ENCODE results near the gene SCGN.

The SCGN gene

DNA sequence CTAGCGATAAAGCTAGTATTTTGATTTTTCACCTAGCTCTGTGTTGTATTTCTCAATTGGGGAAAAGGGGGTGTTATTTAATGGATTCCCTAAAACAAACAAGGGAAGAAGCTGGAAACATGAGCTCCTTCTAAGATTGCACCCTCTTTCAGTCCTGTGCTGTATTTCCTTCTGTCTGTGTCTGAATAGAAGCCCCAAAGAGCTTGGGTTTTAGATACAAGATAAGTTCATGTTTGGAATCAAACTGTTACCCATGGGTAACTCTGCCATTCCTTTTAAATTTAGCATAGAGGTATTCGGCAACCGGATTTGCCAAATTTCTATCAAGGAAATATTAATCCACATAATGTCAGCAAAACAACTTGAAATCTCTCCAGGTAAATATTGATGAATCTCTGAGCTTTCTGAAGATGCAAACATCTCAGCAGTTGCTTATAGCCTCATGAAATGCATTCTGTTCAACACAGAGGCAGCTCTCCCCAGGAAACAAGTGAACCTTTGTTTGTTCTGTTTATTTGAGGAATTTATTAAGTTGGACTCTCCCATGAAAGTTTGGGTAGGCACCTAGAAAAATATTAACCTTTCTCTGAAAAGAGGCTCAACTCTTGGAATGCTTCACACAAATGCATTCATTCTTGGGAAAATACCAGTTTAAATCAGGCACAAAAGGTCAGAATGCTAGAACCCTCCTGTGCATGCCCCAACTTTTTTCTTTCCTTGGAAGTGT lies 9.9 kb upstream of the SCGN start:
- TF ChIP-seq, protein P1, sequence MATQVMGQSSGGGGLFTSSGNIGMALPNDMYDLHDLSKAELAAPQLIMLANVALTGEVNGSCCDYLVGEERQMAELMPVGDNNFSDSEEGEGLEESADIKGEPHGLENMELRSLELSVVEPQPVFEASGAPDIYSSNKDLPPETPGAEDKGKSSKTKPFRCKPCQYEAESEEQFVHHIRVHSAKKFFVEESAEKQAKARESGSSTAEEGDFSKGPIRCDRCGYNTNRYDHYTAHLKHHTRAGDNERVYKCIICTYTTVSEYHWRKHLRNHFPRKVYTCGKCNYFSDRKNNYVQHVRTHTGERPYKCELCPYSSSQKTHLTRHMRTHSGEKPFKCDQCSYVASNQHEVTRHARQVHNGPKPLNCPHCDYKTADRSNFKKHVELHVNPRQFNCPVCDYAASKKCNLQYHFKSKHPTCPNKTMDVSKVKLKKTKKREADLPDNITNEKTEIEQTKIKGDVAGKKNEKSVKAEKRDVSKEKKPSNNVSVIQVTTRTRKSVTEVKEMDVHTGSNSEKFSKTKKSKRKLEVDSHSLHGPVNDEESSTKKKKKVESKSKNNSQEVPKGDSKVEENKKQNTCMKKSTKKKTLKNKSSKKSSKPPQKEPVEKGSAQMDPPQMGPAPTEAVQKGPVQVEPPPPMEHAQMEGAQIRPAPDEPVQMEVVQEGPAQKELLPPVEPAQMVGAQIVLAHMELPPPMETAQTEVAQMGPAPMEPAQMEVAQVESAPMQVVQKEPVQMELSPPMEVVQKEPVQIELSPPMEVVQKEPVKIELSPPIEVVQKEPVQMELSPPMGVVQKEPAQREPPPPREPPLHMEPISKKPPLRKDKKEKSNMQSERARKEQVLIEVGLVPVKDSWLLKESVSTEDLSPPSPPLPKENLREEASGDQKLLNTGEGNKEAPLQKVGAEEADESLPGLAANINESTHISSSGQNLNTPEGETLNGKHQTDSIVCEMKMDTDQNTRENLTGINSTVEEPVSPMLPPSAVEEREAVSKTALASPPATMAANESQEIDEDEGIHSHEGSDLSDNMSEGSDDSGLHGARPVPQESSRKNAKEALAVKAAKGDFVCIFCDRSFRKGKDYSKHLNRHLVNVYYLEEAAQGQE (IDR thresholded peaks at IDR 0.05; ENCODE audit: insufficient read depth in 1 of 2, low read depth in 2 of 2, low read length in 2 of 2): no peak
- TF ChIP-seq POLR2AphosphoS5 (IDR thresholded peaks at IDR 0.05; ENCODE audit: low read depth, low read length): no peak
- no peak for TF ChIP-seq FOXP2 (optimal IDR thresholded peaks at IDR 0.05; ENCODE audit: borderline replicate concordance, extremely low read depth, extremely low read length, insufficient read depth)
- TF ChIP-seq TAF1 (IDR thresholded peaks at IDR 0.05; ENCODE audit: borderline replicate concordance, insufficient read depth, low read length): no peak
- TF ChIP-seq SIN3A (IDR thresholded peaks at IDR 0.05; ENCODE audit: borderline replicate concordance, insufficient read depth, low read length): no peak

DNA sequence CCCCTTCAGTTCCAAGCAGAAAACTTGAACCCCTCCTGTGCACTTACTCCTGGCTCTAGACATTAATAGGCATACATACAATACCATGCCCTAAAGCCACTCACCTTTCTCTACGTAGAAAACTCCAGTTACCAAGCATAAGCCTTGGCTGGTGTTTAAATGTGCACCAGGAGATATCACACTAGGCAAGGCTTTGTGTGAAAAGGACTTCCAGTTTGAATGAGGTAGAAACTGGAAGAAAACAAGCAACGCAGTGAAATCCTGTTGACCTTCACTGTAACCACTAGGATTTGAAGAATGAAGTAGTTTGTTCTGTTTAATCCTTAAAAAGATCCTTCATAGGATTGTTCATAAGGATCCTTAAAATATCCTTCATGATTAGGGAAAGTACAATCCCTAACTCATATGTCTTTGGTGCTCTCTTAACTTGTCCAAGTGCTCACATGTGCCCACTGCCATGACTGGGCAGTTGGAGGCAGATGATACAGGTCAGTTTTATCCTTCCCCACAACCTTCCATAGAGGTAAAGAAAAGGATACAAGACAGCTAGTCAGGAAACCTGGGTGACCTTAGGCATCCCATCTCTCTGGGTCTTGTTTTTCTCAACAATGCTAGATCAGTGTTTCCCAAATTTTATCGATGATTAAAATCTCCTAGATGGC lies 9.2 kb upstream of the SCGN start:
- no peak for TF ChIP-seq SIN3A (IDR thresholded peaks at IDR 0.05; ENCODE audit: borderline replicate concordance, insufficient read depth, low read length)
- no peak for TF ChIP-seq TAF1 (IDR thresholded peaks at IDR 0.05; ENCODE audit: borderline replicate concordance, insufficient read depth, low read length)
- TF ChIP-seq, protein P1 (IDR thresholded peaks at IDR 0.05; ENCODE audit: insufficient read depth in 1 of 2, low read depth in 2 of 2, low read length in 2 of 2): no peak
- no peak for TF ChIP-seq FOXP2 (optimal IDR thresholded peaks at IDR 0.05; ENCODE audit: borderline replicate concordance, extremely low read depth, extremely low read length, insufficient read depth)
- no peak for TF ChIP-seq POLR2AphosphoS5 (IDR thresholded peaks at IDR 0.05; ENCODE audit: low read depth, low read length)

DNA sequence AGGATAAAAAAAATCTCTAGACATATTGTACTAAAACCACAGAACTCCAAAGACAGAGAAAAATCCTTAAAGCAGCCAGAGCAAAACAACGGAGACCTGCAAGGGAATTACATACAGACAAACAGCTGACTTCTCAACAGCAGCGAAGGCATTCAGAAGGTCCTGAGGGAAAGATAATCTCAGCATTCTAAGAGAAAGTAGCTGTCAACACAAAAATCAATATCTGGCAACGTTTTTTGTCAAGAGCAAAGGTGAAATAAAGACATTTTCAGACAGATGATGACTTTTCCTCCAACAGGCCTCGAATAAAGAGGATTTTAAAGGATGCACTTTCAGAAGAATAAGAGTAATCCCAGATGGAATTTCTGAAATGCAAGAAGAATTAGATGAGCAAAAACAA lies 6.1 kb upstream of the SCGN start:
- TF ChIP-seq, protein P1 (IDR thresholded peaks at IDR 0.05; ENCODE audit: insufficient read depth in 1 of 2, low read depth in 2 of 2, low read length in 2 of 2): no peak
- TF ChIP-seq SIN3A (IDR thresholded peaks at IDR 0.05; ENCODE audit: borderline replicate concordance, insufficient read depth, low read length): no peak
- TF ChIP-seq FOXP2 (optimal IDR thresholded peaks at IDR 0.05; ENCODE audit: borderline replicate concordance, extremely low read depth, extremely low read length, insufficient read depth): no peak
- TF ChIP-seq POLR2AphosphoS5 (IDR thresholded peaks at IDR 0.05; ENCODE audit: low read depth, low read length): no peak
- no peak for TF ChIP-seq TAF1 (IDR thresholded peaks at IDR 0.05; ENCODE audit: borderline replicate concordance, insufficient read depth, low read length)

DNA sequence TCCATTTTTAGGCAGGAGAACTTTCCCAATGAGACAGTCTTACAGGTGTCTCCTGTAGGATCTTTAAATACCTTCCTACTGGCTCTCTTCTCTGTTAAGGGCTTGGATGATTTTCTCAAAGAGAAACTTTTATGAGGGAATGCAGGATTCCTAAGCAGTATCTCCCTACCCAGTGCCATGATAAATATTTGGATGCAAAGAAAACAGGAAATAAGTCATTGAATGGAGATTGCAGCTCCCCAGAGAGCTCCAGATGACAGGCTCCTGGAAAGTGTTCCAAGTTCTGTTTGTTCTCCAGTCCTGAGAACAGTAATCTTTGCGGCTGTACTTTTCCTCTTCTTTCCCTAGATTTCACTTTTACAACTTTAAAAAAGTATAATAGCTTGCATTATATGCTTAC lies 2.4 kb upstream of the SCGN start:
- TF ChIP-seq SIN3A (IDR thresholded peaks at IDR 0.05; ENCODE audit: borderline replicate concordance, insufficient read depth, low read length) (no peak), TAF1 (IDR thresholded peaks at IDR 0.05; ENCODE audit: borderline replicate concordance, insufficient read depth, low read length) (no peak), POLR2AphosphoS5 (IDR thresholded peaks at IDR 0.05; ENCODE audit: low read depth, low read length) (no peak), FOXP2 (optimal IDR thresholded peaks at IDR 0.05; ENCODE audit: borderline replicate concordance, extremely low read depth, extremely low read length, insufficient read depth) (no peak)
- TF ChIP-seq, protein P1 (IDR thresholded peaks at IDR 0.05; ENCODE audit: insufficient read depth in 1 of 2, low read depth in 2 of 2, low read length in 2 of 2): no peak

Measured in PFSK-1 (cell line).